GM13977 (cell line): ENCODE data around the gene LARGE2.

Source experiments
- DNase-seq: peaks from one replicate; pipeline ENCODE4 v3.0.0; 2012; ENCODE audit warnings: low spot score
- in situ Hi-C: fragments of 300-500 bp; cut with MboI; formaldehyde crosslinking; loops from one replicate; pipeline ENCODE4 v1.12.0; 2022; ENCODE audit warnings: low sequenced_read_pairs, low pct_unique_long_range_greater_than_20kb, mixed read lengths, inconsistent platforms; ENCODE audit not compliant: unreplicated experiment
- TF ChIP-seq, protein P1 (sequence below): IDR thresholded peaks from 2 replicates; pipeline ENCODE4 v1.5.1; 2012; ENCODE audit warnings: mild to moderate bottlenecking, control low read depth; ENCODE audit not compliant: insufficient read depth; ENCODE audit errors: extremely low read depth, missing control alignments

The LARGE2 gene

DNA sequence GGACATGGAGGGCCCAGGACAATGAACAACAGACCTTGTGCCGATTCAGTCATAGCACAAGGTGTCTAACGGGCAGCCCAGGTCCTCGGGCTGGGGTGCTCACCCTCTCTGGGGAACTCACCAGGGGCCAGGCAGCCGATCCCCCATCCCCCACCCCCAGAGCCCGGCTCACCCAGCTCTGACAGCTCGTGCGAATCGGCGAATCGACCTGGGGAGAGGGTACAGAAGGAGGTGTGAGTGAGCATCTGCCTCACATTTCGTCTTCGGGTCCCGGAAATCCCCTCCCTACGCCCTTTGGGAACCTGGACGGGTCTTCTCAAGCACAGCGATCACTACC is 5.2 kb upstream of the LARGE2 start:
- in situ Hi-C loops = no loop called here
- no peak for DNase-seq
- TF ChIP-seq, protein P1, sequence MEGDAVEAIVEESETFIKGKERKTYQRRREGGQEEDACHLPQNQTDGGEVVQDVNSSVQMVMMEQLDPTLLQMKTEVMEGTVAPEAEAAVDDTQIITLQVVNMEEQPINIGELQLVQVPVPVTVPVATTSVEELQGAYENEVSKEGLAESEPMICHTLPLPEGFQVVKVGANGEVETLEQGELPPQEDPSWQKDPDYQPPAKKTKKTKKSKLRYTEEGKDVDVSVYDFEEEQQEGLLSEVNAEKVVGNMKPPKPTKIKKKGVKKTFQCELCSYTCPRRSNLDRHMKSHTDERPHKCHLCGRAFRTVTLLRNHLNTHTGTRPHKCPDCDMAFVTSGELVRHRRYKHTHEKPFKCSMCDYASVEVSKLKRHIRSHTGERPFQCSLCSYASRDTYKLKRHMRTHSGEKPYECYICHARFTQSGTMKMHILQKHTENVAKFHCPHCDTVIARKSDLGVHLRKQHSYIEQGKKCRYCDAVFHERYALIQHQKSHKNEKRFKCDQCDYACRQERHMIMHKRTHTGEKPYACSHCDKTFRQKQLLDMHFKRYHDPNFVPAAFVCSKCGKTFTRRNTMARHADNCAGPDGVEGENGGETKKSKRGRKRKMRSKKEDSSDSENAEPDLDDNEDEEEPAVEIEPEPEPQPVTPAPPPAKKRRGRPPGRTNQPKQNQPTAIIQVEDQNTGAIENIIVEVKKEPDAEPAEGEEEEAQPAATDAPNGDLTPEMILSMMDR = no peak

DNA sequence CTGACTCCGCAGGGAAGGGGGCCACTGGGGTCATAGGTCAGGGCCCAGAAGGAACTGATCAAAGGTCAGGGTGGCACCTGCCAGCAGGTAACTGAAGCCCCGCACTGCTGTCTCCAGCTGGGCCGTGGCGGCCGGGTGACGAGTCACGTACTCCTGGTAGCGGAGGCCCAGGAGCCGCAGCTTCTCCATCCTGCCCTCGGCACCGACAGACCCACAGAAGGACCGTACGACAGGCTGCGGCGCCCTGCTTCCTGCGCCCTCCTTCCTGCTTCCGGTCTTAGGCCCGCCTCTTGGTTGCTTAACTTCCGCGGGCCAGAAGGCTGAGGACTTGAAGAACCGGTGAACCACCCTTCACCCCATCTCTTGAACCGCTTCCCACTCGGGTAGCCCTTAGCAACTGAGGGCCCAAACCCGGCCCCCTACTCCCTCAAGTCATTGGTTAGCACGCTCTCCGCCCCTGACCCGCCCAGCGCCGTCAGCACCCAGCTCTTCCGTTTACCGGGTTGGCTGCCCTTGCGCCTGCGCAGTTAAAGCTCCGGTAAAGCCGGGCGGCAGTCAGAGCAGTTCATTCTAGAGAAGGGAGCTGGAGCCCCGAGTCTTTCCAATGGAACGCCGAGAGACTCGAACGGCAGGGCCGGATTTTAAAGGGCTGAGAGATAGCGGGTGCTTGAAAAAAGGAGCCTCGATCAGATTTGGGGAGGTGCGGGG is 4.7 kb upstream of the LARGE2 start, which contains the start of gene PEX16:
Gene PEX16, minus strand, starts transcription at position 255 of the 708 bp plus-strand sequence. Its CDS starts 66 bp downstream, at position 189.
- TF ChIP-seq, protein P1 = no peak
- peak; percentile 99 for DNase-seq
- in situ Hi-C loops = no loop called here

DNA sequence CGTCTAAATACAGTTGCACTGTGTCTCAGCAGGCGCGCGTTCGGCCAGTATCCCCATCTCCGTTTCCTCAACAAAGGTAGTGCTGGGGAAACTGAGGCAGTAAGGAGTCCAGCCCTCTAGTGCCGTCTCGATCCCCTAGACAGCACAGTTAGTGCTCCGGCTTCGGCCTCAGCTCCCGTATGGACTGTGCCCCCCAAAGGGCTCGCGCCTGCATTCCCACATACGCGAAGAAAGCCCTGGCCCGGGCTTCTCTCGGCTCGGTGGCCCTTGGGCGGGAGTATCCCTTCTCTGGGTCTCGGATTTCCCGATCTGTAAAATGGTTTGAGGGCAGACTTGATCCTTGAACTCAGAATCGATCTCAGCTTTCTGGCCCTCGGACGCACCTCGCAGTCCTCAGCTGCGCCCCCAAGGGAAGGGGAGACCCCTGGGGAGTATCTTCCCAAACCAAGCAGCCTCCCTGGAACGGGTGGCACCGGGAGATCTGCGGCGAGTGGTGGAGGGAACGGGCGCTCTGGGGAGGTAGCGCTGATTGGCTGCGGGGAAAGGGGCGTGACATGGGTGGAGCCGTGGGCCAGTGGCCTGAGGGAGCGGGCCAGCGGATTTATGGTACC is 4.0 kb upstream of the LARGE2 start:
- peak; percentile 87 for DNase-seq
- TF ChIP-seq, protein P1 = no peak
- in situ Hi-C loops = no loop called here

DNA sequence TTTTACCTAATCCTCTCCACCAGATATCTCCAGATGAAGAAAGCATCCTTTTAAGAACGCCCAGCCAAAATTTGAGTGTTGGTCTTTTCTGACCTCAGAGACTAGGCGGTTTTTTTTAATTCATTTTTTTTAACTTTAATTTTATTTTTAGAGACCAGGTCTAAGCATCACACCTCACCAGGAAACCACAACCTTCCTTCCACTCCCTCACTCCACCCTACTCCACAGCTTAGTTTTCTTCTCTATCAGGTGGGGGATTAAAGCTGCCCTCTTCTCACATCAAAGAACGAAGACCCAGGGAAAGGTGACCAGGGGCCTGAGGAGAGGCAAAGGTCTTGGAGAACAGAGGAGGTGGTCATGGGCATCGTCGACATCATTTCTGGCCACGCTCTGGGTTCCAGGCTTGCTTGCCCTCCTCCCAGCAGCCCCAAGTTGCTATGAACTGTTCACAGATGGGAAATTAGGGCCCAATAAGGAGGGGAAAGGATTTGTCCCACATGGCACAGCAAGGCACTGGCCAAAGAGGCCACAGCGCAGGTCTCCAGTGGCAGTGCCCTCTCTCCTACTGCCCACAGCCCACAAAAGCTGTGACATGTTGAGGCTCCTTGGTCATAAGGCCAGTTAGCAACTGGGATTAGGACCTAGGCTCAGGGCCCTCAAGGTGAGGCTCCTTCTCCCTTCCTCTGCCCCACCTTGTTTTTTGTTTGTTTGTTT is 3.3 kb upstream of the LARGE2 start:
- TF ChIP-seq, protein P1 = no peak
- in situ Hi-C loops = no loop called here
- DNase-seq = no peak

DNA sequence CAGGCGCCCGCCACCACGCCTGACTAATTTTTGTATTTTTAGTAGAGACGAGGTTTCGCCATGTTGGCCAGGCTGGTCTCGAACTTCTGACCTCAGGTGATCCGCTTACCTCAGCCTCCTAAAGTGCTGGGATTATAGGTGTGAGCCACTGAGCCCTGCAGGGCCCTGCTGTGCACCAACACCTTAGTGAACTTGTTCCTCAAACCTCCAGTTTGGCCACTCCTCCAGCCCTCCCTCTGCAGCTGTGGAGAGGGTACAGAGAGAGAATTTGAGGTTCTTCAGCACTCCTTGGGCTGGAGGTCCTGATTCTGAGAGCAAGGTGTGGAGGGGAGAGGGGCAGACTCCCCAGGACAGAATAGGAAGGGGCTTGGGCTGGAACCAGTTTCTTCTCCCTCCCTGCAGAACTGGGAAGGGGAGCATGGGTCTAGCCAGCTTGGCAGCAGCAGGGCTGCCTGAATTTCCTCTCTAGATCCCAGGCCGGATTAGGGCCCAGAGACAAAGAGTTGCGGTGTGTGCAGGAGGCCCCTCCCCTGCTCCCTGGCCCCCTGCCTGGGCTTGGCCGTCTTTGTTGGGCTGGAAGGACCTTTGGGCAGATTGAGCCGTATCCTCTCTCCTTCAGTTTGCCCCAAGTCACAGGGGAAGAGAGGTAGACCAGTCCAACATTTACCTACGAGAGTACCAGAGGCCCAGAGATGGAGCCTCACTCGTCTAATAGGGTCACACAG is 2.5 kb upstream of the LARGE2 start:
- DNase-seq = no peak
- in situ Hi-C loops = no loop called here
- TF ChIP-seq, protein P1 = no peak
